NCI-H187 treated with DMSO at 0.1 percent for 48 hours (cell line): ENCODE measurements around the gene ZBTB7C.

Experiments
- DNase-seq: peaks from one replicate; lab custom pipeline; 2025; lab: John Stamatoyannopoulos, UW

Gene ZBTB7C

DNA sequence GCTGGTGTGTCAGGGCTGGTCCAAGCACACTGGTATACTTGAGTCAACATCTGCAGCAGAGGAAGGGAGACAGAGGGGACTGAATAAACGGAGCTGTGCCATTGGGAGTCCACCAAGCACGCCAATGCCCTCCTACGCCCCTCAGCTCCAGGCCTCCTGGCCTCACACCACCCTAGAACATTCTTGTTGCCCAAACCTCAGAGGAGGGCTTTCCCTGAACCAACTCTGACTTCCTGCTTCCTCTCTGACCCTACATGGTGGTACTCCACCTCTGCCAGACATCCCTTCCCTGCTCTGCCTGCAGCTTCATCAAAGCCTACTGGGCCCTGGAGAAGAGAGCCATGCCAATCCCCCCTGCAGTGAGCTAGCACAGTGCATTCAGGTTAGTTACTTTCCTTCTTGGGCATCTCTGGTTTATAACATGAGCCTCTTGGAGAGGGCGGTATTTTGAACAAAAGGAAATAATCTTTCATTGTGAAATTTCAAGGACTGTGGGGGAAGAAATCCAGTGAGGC lies 54.4 kb downstream of the ZBTB7C start:
- DNase-seq: no peak

DNA sequence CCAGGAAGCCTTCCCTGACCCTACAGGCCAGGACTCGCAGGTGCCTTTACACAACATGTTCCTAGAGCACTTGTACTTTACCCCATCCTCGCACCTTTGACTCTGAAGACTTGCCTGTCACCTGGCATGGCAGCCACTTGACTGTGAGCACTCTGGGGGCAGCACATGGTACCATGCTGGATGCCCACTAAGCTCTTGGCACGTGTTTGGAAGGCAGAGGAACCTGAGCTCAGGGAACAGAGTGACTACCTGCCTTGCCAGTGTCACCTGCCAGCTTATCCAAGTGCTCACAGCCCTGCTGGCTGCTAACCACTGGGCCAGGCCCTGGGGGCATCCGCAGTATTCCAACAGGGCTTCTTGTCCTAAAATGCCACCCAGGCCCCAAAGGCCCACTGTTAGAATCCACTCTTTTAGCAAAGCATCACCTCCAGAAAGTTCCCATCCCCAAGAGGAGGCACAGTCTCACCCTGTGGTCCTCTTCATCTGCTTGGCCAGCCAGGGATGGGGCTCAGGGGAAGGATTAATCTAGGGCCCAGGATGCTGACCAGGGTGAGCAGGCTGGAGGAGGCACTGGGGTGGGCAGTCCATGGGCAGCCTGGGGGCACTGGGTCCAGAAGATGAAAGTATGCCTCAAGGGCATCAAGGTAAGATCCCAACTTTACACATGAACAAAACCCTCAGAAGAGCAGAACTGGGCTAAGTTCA lies 57.0 kb downstream of the ZBTB7C start:
- DNase-seq: no peak

DNA sequence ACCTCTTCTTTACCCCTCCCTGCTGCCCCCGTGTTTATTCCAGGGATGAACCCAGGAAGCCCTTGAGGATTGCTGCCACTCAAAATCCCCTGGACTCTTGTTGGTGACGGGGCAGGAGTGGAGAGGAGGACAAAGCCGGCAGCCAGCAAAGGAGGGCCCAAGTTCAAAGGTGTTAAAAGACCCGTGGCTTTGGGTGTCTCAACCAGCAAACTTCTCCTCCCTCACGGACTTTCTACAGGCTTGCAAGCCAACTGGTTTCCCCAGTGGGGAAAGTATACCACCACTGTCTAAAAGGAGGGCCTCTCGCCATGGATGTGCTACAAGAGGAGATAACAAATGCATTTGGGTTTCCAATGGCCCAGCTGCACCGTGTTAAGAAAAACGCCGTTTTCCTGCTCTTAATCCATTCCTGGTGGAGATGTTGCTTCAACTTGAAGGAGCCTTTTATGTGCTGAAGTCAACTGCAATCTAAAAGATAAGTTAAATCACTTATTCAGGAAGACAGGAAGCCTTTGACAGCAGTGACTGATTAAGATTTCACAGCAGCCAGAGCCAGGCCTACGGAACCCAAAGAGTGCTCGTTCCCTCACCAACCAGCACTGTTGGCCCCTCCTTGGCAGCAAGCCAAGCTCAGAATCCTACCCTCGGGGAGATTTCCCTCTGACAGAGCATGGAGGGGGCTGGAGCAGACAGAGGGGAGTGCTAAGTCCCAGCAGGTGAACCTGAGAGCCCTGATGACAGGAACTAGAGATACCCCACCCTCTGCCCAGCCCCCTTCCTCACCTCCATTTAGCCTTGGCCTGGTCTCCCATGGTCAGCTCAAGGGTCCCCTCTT lies 57.8 kb downstream of the ZBTB7C start:
- DNase-seq: no peak

DNA sequence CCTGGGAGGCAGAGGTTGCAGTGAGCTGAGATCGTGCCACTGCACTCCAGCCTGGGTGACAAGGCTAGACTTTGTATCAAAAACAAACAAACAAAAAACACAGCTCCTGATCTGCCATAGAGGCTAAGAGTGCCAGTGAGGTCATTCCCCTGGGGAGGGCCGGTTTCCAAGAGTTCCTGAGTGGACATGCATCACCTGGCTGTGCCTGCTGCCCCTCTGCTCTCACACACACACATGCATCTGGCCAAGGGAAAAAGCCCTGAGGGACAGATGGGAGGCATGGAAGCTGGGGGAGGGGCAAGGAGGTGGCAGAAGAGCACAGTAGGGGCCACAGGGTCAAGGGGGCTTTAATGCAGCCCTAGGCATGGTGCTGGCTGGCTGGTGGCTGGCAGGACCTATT lies 60.4 kb downstream of the ZBTB7C start:
- DNase-seq: no peak

DNA sequence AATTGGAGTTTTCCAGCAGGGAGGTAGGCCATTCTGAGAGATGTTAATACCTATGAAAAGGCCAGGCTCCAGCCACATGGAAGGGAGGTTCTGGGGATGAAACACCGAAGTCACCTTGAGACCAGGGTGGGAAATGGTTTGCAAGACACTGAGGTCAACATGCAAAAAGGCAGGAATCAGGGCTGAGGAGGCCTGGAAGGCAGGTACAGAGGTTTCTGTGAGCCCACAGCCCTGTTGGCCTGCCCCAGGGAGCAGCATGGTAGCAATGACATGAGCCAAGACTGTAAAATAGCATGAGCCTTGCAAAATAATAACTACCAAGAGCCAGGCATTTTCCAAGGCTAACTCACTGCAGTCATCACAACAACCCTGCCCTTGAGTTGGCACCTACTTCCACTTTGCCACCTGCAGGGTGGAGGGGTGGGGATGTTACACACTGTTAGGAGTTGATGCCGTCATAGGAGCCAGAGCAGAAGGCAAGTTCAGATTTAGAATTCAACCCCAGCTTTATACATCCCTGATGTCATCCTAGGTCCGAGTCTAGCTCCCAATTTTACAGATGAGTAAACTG lies 61.3 kb downstream of the ZBTB7C start:
- no peak for DNase-seq

DNA sequence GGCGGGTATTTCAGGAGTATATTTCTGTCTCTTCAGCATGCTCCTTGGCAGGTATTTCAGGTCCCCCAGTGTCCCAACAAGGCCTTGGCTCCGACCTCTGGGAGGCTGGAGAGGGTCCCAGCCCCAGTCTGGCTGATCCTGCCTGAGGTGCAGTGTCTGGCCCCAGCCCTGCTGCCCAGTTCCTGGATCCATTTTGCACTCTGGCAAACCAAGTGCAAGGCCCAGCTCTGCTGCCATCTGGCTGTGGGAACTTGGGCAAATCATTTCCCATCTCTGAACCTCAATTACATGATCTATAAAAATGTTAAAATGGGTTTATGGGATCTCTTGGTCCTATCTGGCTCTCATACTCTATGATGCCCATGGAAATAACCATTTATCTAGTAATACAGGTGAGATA lies 63.6 kb downstream of the ZBTB7C start:
- DNase-seq: no peak

DNA sequence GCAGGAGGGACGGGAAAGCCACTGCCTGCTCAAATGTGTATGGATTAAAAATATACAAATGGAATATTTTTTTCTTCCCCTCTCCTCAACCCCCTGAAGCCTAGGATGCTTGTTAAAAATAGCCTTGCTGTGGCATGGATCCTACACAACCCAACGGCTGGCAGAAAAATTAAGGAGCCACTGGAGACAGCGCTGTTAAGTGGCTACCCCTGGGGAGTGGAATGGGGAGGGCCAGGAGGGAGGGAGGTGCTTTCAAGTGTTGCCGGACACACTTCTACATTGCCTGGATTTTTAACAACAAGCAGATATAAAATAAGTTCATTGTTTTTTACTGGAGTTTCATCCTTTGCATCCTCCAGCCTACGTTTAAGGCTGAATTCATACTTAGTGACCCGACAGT lies 66.6 kb downstream of the ZBTB7C start:
- peak; percentile 37 for DNase-seq

DNA sequence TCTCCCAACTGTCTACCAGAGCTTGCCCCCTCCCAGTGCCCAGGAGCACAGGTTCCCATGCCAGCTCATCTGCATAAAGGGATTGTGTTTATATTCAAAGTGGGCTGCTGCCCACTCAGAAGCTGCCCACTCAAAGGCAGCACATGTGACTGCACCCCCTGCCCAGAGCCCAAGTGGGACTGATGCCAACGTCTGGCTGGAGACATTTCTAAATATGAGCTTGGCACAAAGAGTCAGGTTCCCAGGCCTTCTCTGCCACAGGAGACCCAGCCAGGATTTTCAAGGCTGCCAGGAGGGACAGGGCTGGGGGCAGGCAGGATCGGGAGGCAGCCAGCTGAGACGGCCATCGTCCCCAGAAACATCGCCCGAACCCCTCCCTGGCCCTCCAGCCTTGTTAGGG lies 67.1 kb downstream of the ZBTB7C start:
- DNase-seq: no peak

DNA sequence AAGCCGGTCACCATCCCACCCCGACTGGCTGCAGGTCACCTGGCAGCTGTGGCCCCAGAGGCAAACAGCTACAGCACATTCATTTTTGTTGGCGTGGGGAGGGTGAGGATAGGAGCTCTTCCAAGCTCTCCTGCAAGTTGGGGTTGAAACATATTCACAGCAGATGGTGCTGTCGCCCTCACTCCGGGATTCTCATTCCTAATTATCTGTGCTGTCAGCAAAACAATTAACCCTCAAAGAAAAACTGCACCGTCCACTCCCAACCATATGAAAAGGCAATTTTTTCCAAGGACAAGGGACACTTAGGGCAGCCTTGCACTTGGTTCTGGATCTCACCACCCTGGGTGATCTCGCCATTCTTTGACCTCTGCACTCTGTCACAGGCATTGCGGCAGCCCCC lies 68.6 kb downstream of the ZBTB7C start:
- no peak for DNase-seq

DNA sequence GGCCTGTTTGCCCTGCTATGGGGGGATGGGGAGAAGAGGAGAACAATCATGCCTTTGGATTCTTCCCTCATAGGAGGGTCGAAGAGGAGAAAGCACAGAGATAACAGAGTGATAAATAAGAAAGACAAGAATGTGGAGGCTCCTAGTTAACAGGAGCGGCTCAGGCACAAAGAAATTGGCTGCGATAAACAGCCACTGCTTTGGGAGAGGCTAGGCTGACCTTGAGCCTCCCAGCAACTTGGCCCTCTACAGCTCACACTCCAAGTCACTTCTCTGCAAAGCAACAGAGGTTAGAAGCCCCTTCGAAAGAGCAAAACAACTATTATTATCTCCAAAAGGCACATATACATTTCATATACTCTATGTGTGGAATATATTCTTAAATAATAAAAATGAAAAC lies 69.5 kb downstream of the ZBTB7C start:
- DNase-seq: no peak

DNA sequence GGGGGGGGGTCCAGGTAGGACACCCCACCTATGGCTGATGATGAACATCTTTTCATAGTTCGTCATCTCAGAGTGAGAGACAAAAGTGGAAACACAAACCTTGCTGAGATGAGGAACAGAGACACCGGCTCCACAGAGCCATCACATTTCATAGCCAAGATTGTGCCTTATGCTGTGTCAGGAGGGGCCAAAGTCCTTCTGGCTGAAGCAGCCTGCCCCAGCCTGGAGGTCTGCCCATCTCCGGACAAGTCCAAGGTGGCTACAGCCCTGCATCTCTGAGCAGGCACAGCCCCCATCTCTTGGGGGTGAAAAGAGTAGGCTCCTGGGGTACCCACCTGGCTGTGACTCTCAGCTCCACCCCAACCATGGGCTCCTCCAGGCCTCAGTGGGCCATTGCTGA lies 70.3 kb downstream of the ZBTB7C start:
- DNase-seq: no peak

DNA sequence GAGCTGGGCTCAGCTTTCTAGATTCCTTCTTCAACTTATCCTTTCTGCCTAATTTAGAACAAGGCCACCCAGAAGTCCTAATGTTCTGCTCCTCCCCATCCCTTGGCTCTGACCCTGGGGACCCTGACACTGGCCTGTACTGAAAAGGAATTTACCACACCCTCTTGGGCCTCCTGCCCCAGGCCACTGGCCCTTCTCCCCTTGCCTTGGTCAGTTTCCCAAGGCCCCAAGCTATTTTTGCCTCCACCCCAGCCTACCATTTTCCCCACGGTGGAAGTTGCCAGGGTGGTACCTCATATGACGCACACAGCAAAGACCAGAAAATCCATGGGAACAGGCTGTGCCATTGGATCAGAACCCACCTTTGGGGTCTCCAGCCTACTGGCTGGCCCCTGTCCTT lies 72.1 kb downstream of the ZBTB7C start:
- DNase-seq: no peak

DNA sequence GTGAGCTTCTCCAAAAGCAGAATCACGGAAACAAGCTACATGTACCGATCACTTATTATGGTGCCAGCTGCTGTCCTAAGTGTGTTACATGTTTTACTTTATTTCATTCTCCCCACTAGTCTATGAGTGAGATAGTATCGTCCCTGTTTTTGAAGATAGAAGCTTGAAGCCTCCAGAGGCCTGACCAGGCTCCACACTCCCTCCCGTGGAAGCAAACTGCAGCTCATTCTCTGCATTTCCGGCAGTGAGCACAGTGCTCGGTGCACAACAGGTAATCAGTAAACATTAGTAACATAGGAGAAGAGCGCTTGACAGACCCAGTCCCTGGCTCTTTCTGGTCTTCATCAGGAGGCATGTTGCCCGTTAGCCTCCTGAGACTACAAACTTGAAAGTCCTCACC lies 72.9 kb downstream of the ZBTB7C start:
- no peak for DNase-seq

DNA sequence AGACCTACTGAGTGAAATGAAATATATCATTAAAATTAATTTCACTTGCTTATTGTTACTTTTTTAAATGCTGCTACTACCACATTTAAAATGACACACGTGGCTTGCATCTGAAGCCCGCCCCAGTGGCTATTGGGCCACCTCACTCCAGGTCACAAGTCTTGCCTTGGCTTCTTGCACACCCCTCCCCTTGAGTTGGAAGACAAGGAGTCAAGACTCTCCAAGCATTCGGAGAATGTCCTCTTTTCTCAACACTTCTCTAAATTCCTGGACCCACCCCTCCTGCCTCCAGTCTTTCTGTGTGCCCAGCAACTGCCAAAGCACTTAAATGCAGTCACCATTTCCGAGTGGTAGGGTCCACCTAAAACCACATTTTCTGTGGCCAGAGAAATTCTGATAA lies 73.4 kb downstream of the ZBTB7C start:
- no peak for DNase-seq

DNA sequence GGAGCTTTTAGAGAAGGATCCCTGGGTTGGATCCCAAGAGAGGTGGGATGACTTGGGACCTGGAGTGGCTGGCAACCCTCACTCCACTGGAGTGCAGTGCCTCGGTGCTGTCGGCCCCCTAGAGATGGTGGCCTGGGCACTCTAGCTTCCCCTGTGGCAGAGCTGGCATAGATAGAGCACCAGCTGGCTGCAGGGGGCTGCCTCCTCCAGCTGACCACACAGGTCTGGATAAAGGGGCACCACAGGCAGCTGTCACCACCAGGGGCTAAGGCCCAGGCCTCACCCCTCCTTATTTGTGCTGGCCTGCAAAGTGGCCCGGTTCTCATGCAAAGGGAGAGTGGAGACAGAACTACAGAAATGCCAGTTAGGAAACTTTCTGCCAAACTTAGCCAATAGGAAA lies 74.3 kb downstream of the ZBTB7C start:
- DNase-seq: no peak

DNA sequence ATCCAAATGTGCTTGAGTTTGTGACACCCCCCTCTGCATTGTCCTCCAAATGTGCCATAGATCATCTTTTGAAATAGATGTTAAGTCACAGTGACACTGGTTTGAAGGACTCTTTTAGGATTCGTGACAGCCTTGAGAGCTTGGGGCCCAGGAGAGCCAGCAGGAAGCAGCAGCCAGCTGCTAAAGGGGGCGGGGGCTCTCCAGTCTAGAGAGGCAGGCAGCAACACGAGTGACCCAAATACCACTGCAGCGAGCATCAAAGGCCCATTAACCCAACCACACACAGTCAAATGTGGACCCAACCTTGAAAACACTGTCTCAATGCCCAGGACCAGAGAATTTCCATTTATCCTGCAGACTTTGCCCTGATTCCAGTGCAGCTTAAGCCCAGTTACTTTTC lies 75.6 kb downstream of the ZBTB7C start:
- peak; percentile 87 for DNase-seq

DNA sequence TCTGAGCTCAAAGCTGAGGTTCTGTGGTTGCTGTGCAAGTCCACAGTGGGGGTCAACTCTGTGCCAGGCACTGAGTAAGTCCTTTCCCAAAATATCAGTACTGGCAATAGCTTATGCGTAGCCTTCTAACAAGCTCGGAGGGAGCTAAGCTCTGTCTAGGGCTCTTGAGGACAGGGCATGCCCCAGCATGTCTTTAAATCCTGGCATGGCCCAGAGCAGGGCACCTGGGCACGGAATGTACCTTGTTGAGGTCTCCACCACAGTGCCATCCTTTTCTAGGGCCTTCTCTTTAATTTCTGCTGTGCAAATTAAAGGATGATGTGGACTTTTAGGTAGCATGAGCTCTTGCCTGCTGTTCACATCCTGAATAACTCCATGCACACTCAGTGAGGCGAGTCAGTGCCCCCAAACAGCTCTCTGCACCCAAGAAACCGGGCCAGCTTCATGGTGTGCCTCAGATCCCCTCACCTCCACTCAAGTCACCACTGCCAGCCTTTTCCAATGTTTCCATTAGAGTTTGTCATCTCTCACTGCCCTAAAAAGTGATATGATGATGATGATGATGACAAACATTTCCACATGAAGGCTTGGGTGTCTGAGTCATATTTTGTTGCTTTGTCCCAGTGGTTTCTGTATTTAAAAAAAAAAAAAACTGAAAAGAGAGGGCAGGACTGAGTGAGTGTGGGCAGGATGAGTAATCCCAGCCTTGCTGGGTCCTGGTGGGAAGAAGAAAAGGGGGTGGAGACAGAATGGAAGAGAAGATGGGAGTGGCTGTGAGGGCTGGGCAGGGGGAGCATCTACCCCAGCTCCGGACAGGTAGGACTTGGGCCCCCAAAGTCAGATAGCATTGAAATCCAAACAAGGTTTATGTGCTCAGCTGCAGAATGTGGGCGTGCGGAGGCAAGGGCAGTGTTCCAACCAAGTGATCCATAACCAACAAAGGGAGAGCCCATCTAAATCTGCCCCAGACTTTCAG lies 78.9 kb downstream of the ZBTB7C start:
- no peak for DNase-seq

DNA sequence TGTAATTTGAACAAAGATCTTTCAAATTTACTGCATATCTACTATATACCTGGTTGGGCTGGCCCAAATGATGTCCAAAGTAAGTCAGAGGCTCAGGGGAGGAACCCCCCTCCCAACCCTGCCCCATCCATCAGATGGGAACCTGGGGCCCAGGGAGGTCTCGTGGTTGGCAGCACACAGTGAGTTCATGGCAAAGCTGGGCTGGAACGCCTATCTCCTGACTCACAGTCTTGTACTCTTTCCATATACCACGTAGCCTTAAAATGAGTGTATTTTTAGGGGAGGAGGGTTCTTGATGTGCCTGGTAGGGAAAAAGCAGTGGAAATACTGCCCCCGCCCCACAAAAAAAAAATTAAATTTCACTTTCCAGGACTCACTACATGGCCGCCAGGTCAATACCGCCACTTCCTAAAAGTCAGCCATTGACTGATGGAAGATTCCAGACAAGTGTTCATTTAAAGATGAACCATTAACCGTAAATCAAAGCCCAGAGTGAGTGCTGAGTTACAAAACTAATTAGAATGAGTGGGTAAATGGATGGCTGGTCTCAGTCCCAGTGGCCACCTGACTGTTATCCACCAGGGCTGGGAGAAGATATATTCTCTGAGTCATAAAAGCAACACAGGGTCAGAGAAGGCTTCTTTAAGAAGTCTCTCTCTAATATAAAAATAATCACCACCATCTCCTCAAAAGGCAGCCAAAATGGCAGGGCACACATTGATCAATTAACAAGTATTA lies 80.5 kb downstream of the ZBTB7C start:
- DNase-seq: no peak

DNA sequence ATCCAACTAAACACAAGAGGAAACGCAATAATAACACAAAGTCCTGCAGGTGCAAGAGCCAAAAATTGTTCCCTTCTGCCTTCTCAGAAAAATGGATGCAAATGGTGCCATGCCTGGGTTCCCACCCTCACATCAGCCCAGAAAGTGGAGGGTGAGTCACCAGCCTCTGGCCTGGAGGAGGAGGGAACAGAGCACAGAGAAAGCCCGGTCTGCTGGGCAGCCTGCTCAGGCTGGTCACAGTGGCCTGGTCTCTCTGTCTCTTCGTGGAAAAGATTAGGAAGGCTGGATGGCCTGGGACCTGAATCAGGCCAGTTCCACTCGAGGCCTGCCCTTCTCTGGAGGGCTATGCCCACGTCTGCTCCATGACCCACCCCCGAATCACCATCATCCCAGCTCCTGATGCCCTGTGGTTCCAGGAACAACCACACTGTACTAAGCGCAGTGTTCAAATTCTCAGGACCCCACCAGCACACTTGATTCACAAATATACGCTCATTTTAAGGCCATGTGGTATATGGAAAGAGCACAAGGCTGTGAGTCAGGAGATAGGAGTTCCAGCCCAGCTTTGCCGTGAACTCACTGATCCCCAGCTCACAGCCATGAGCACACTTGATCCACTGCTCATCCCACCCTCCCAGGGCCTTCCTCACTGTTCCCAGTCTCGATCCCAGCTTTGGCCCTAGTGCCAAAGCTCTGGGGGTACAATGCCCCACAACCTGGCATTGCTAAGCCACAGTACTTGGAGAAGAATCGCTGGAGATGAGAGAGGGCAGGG lies 82.1 kb downstream of the ZBTB7C start:
- DNase-seq: no peak

DNA sequence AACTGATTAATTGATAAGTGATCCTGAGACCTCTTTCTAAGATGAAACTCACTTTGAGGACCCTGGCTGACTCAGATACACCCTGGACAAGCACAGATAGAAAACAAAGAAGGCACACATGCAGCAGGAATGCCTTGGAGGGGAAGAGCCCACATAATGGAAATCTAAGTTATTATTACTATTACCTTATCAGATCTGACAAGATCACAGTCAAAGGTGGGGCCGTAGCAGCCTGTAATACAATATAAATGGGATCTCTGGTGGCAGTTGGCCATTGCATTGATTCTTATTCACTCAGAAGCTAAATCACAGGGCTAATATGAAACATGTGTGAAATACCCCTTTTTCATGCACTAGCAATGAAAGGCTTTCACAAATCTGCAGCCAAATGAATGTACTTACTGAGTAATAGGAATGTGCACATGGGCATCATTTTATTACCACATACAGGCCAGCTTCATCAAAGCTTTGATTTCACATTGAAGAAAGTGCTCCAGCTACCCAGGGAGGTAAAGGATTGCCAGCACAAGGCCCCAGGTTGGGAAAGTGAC lies 84.0 kb downstream of the ZBTB7C start:
- no peak for DNase-seq
